ENCODE measurements around the gene RIN3. TPM values are rescaled to one million over a fixed set of nuclear protein-coding genes. Genes with fewer than 3 reads are reported as not detected.

RIN3 gene
- total RNA-seq, 1 experiment from 2014 or later = 1.5 TPM

- no CpG with 5 or more reads among the region's 6 CpGs for WGBS (ENCODE audit: extremely low coverage, insufficient read length, low lambda C conversion rate)
These were observed 10.2 kb downstream of the RIN3 start for GRCh38 chr14:92523752-92524151.

More at GRCh38 chr14:92523752-92524151, 10.2 kb downstream of the RIN3 start:
- no peaks in the 10 kb centered on the region for H3K36me3 Mint-ChIP-seq (ENCODE audit: insufficient read depth in 1 of 3, low read depth in 3 of 3)
- no peak overlapping the region for H2BK5ac ChIP-seq (ENCODE audit: insufficient read length, low read length)
- H2AFZ ChIP-seq (ENCODE audit: low read length) = no peak overlapping the region
- no peaks in the 10 kb centered on the region for H3K23me2 ChIP-seq (ENCODE audit: insufficient read length, low read depth, low read length, poor library complexity, severe bottlenecking)
- H3K9ac ChIP-seq (ENCODE audit: extremely low read depth, insufficient read length, low read length) = no peak overlapping the region
- no peak overlapping the region for H4K5ac ChIP-seq (ENCODE audit: insufficient read length, low read depth, low read length)
- no peak overlapping the region for H3K4me3 Mint-ChIP-seq
- no peak for TF ChIP-seq CTCF (conservative IDR thresholded peaks at IDR 0.05)
- peaks cover 2% of the 10 kb centered on the region; the same call in 1 of the 2 replicates for H3K4me1 ChIP-seq (ENCODE audit: insufficient read depth, low read length)
- H3K27me3 Mint-ChIP-seq (ENCODE audit: low read depth) = peaks cover 3% of the 10 kb centered on the region
- no peaks in the 10 kb centered on the region for H4K20me1 ChIP-seq (ENCODE audit: control insufficient read depth, insufficient read depth, insufficient read length)
- no peak overlapping the region for H2BK120ac ChIP-seq (ENCODE audit: low read depth, low read length, poor library complexity, severe bottlenecking)
- H3K18ac ChIP-seq (ENCODE audit: insufficient read length, low read depth, low read length) = no peak overlapping the region
- no peak overlapping the region for H3K4me2 ChIP-seq (ENCODE audit: insufficient read depth, insufficient read length, low read length)
- H3K79me2 ChIP-seq (ENCODE audit: insufficient read depth, low read length) = no peaks in the 10 kb centered on the region
- no peak overlapping the region for H2AK5ac ChIP-seq (ENCODE audit: insufficient read length, low read length)
- no peak for DNase-seq
- H3K9me3 Mint-ChIP-seq = no peaks in the 10 kb centered on the region
- no peak overlapping the region for H4K91ac ChIP-seq (ENCODE audit: insufficient read length, low read depth, low read length)
- no peaks in the 10 kb centered on the region for H3K9me3 ChIP-seq (ENCODE audit: control insufficient read depth, low read depth, low read length)
- H4K8ac ChIP-seq (replicated peaks; ENCODE audit: insufficient read length, low read depth, low read length) = no peak overlapping the region
- H2BK15ac ChIP-seq (ENCODE audit: low read depth, low read length) = no peak overlapping the region
- no peak overlapping the region for H3K27ac ChIP-seq (ENCODE audit: insufficient read length, low read depth, low read length)
- H2BK12ac ChIP-seq (ENCODE audit: insufficient read length, low read depth, low read length) = no peak overlapping the region
- no peak overlapping the region for H3K4ac ChIP-seq (ENCODE audit: low read depth, low read length)
- no peaks in the 10 kb centered on the region for H3K4me1 Mint-ChIP-seq
- no peak overlapping the region for H2BK20ac ChIP-seq (ENCODE audit: low read depth, low read length, poor library complexity, severe bottlenecking)
- no peaks in the 10 kb centered on the region for H3K27me3 ChIP-seq (ENCODE audit: insufficient read depth, low read length)
- H3K56ac ChIP-seq (ENCODE audit: insufficient read length, low read depth, low read length) = no peak overlapping the region
- H3T11ph ChIP-seq (ENCODE audit: low read length) = no peak overlapping the region
- no peak overlapping the region for H3K14ac ChIP-seq (ENCODE audit: insufficient read depth, low read length)
- no peak overlapping the region for H3K27ac Mint-ChIP-seq
- H3K79me1 ChIP-seq (ENCODE audit: insufficient read depth, low read depth, low read length, poor library complexity, severe bottlenecking) = no peaks in the 10 kb centered on the region
- no peak overlapping the region for H3K23ac ChIP-seq (ENCODE audit: insufficient read length, low read depth, low read length)
